Cardiac fibroblast (primary cell): ENCODE measurements around the gene SYP.

ENCODE experiments used
- DNase-seq, 2 donors: peaks; one replicate each; pipeline versions ENCODE4 v3.0.0 to v3.0.0-alpha.2; 2010; ENCODE audit warnings: low read depth in 2 of 2
- H3K4me3 ChIP-seq, 2 donors: replicated peaks in 1 of 2; 1 replicate in 1 of 2; 2 replicates in 1 of 2; pipeline ENCODE4 v1.5.1; 2011; ENCODE audit warnings: low read depth in 2 of 2, low read length in 2 of 2, mild to moderate bottlenecking in 2 of 2, moderate library complexity in 1 of 2
- CTCF ChIP-seq: IDR thresholded peaks from one replicate; pipeline ENCODE4 v1.5.1; 2011; ENCODE audit warnings: low read depth, mild to moderate bottlenecking, low read length, inconsistent platforms

Gene SYP

GRCh38 chrX:49199906-49200771 lies at the start of gene SYP:
SYP (minus strand) TSS chrX:49200193; CDS start chrX:49200186, 7 bp downstream.
- no peak for TF ChIP-seq CTCF
- DNase-seq, result peak; percentile 85 to 91
- H3K4me3 ChIP-seq, result peak within 1 kb of the TSS in 1 of 2 donors; percentile 14

GRCh38 chrX:49249616-49250015 lies 49.6 kb upstream of the SYP start:
- H3K4me3 ChIP-seq, result no peak overlapping the region
- no peak for DNase-seq
- no peak for TF ChIP-seq CTCF

- no peak overlapping the region for H3K4me3 ChIP-seq
- DNase-seq, result no peak
- no peak for TF ChIP-seq CTCF
Measured at GRCh38 chrX:49249071-49249470, 49.1 kb upstream of the SYP start.

- no peak for TF ChIP-seq CTCF
- H3K4me3 ChIP-seq, result no peak overlapping the region
- DNase-seq, result no peak
Measured at GRCh38 chrX:49247916-49248811, 48.2 kb upstream of the SYP start.

GRCh38 chrX:49247346-49247745 lies 47.4 kb upstream of the SYP start:
- DNase-seq, result no peak
- TF ChIP-seq CTCF, result no peak
- H3K4me3 ChIP-seq, result no peak overlapping the region

- DNase-seq, result no peak
- no peak for TF ChIP-seq CTCF
- H3K4me3 ChIP-seq, result no peak overlapping the region
Measured at GRCh38 chrX:49246541-49246940, 46.5 kb upstream of the SYP start.
